NCI-H128 (cell line): ENCODE measurements around the gene EML6.

Experiments
- DNase-seq: peaks from one replicate; lab custom pipeline; 2025; ENCODE audit not compliant: unreplicated experiment; lab: John Stamatoyannopoulos, UW

Gene EML6

GRCh38 chr2:54902763-54903162, 179.3 kb downstream of the EML6 start:
- DNase-seq, result no peak

DNA sequence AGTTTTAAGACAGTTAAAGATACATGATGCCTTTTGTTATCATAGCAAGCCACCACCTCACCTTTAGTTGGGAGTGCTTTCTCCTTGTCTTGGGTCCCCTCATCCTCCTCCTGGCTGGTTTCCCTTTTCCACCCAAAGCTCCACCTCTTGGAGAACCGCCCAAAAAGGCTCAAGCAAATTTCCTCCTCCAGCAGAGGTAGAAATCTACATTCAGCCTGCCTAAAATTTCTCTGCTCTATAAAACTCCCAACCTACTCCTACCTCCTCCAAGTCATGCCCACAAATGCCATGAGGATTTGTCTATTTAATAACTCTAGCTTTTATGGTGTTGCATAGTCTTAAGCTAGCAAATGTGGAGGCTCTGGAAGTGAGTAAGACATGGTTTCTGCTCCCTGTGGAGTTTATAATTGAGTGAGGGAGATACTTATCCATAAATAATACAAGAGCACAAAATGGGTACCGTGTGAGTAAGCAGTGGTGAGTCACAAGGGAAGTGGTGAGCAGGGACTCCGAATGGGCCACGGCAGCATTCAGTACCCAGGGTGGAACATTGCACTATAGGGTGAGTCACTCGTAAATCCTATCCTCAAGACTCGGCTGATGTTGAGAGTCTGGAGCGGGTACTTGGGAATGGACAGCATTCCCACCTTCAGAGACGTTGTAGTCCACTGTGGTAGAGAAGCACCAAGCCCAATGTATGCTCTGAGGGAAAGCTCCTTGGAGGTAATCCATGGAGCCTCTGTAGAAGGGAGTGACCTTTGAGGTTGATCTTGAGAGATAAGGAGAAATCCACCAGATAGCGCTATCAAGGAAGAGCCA, 180.5 kb downstream of the EML6 start:
- DNase-seq, result no peak

DNA sequence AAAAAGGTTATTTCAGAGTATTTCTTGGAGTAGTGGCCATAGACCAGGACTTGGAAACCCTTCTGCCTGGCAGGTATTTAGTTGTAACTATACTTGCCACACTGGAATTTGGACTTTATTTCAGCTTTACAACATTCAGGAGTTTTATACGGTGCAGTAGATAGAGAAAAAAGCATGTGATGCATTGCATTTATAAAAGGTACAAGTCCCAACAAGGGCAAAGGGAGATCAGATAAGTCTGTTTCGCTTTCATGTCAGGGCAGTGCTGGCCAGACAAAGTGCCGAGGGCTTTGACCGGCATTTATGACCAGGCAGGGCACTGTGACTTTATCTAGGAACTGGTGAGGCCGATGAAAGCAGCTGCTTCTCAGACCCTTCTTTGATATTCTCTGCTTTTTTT, 181.4 kb downstream of the EML6 start:
- DNase-seq, result no peak

DNA sequence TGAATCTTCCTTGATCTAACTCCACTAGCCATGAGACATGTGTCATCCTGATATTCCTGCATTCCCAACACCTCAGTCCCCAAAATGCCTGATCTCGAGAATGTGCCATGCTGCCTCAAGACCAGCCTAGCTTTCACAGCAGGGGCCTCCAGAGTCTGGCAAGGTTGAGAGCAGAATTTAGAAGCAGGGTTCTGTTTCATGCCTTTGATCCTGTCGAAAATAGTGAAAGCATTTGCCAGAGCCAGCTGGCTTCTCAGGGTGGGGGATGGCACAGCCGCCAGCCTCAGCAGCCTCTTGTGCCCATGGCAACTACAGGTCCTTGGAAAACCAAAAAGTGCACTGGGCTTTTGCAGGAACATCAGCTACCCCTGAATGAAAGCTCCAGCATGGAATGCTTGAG, 183.3 kb downstream of the EML6 start:
- no peak for DNase-seq

- no peak for DNase-seq
These were observed 184.2 kb downstream of the EML6 start for GRCh38 chr2:54907663-54908062.

GRCh38 chr2:54908591-54908990, 185.1 kb downstream of the EML6 start:
- no peak for DNase-seq

DNA sequence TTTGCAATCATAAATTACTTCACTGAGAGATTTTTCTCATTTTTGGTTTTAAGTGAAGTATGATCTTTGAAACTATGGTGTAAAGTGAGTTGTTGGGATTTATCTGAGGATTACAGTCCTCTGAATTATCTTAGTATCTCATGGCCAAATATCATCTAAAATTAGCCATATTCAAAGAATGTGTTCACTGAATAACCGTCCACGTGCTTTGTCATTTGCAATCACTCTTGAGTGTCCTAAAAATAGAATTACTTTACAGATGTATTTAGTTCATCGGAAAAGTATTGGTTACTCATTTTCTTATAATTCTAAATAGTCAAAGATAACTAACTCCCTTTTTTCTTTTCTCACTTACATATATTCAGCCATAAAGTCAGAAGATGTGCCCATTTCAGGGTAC, 185.5 kb downstream of the EML6 start:
- DNase-seq, result no peak

DNA sequence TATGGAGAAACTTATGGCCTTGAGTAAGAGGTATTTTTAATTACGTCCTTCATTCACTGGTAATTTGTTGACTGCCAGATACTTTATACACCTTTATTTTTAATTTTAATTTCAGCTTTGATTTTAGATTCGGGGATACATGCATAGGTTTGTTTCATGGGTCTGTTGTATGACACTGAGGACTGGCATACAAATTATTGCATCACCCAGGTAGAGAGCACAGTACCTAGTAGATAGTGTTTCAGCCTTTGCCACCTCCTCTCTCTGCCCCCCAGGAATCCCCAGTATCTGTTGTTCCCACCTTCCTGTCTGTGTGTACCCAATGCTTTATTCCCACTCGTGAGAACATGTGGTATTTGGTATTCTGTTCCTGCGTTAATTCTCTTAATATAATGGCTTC, 188.8 kb downstream of the EML6 start:
- DNase-seq, result no peak

- DNase-seq, result no peak
These were observed 189.4 kb downstream of the EML6 start for GRCh38 chr2:54912893-54913292.

GRCh38 chr2:54914637-54915036, 191.2 kb downstream of the EML6 start:
- DNase-seq, result no peak

GRCh38 chr2:54915101-54915500, 191.6 kb downstream of the EML6 start:
- DNase-seq, result no peak

DNA sequence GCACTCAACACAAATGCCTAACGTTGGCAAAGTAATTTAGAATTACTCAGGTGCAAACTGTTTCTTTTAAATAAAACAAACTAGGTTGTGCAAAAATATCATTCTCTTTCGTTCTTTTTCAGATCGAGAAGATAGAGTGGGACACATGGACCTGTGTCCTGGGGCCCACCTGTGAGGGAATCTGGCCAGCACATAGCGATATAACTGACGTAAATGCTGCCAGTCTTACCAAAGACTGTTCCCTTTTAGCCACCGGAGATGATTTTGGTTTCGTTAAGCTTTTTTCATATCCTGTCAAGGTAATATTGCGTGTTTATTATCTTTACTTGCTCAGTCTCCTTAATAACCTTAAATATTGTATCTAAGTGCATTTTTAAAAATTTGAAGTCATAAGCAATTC, 193.2 kb downstream of the EML6 start:
- no peak for DNase-seq

GRCh38 chr2:54918647-54919280, 195.3 kb downstream of the EML6 start:
- no peak for DNase-seq

- DNase-seq, result no peak
These were observed 197.2 kb downstream of the EML6 start for GRCh38 chr2:54920660-54921059.

GRCh38 chr2:54924121-54924520, 200.7 kb downstream of the EML6 start:
- DNase-seq, result no peak

GRCh38 chr2:54925022-54925421, 201.6 kb downstream of the EML6 start:
- DNase-seq, result no peak

GRCh38 chr2:54927085-54927750, 203.8 kb downstream of the EML6 start:
- no peak for DNase-seq

DNA sequence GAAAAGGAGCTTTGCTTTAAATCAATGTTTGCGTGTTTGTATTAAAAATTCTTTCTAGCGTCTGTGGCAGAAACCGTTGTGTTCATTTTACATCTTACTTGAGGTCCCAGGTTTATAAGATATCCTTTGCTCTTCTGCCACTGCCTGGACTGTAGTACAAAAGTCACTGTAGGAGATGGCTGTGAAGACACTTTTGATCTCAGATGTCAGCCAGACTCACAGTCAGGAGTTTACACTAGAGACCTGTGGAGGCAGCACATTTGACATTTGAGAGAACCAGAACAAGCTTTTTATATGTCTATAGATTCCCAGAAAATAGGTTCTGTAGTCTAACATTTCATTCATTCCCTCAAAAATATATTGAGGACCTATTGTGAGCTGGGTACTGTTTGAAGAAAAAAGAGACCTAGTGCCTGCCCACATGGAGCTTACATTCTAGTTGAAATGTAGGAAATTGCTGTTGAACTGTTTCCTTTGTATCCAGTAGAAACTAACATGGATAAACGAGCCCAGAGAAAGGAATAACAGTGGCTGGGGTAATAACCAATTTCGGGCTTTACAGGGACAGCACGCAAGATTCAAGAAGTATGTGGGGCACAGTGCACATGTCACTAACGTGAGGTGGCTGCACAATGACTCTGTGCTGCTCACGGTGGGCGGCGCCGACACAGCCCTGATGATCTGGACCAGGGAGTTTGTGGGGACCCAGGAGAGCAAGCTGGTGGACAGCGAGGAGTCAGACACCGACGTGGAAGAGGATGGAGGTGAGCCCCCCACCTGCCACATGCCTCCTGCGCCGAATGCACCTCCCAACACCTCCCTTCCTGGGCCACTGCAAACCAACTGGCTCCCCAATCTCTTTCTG, 204.5 kb downstream of the EML6 start:
- DNase-seq, result no peak

DNA sequence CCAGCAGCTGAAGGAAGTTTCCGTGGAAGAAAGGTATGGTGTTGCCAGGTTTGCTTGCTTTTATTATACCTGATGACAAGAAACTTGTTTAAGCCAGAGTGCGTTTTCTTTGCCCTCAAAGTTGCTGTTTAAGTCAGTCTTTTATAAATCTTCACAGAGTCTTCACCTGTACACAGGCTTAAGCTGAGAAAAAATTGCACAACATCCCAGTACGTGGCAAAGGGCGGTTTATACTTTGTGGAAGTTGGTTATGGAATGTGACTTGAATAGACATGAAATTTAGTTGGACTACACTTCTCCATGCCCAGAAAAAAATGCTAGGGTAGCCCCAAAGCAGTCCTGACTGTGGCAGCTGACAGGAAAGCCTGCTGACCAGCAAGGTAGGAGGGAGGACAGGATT, 205.3 kb downstream of the EML6 start:
- no peak for DNase-seq

DNA sequence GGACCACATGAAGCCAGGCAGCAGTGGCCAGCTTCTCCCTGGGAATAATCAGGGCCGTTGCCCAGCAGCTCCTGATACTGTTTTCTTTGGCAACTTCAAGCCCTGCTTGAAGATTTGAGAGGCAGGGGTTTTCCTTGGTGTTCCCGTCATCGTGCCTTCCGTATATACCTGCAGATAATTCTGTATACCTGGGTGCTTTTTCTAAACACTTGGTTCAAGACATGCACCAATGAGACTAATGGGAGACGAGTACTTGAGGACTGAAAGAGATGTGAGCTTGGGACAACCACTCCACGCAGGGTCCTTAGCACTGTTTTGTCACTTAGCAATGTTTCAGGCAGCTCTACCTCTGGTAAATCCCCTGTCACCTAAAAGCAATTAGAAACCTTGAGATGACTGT, 208.0 kb downstream of the EML6 start:
- DNase-seq, result no peak

- no peak for DNase-seq
These were observed 211.9 kb downstream of the EML6 start for GRCh38 chr2:54935389-54935788.
